Umbilical cord (tissue), 2 donors: ENCODE measurements around the gene SEMA5A. TPM values are rescaled to one million over a fixed set of nuclear protein-coding genes. Genes with fewer than 3 reads are reported as not detected.
"Not testable (repeated sequence)": the region's sequence is repeated elsewhere in the genome, so short reads cannot be mapped to it uniquely, and the experiment has no call there.

Source experiments
- DNase-seq: peaks from one replicate; pipeline ENCODE4 v3.0.0-alpha.2; 2015; ENCODE audit warnings: low spot score
- total RNA-seq: library from RNA; depleted of rRNA; stranded (reverse); fragments of >200 nt; gene quantifications from one replicate; pipeline ENCODE4 v1.2.3, GENCODE V29; 2014; ENCODE audit warnings: low replicate concordance; ENCODE audit not compliant: insufficient read depth

The SEMA5A gene
- total RNA-seq, 1 donor from 2014 or later, result 24.8 TPM

GRCh38 chr5:9399783-9400182 is 146.1 kb downstream of the SEMA5A start:
- not testable (repeated sequence) for DNase-seq

GRCh38 chr5:9399094-9399493 is 146.8 kb downstream of the SEMA5A start:
- DNase-seq, result no peak

GRCh38 chr5:9398227-9398626 is 147.6 kb downstream of the SEMA5A start:
- DNase-seq, result no peak

- DNase-seq, result no peak
These were observed 149.5 kb downstream of the SEMA5A start for GRCh38 chr5:9396285-9396770.

- no peak for DNase-seq
These were observed 150.2 kb downstream of the SEMA5A start for GRCh38 chr5:9395706-9396105.

- DNase-seq, result no peak
These were observed 151.7 kb downstream of the SEMA5A start for GRCh38 chr5:9394221-9394620.

- no peak for DNase-seq
These were observed 153.2 kb downstream of the SEMA5A start for GRCh38 chr5:9392625-9393024.

GRCh38 chr5:9391080-9391479 is 154.8 kb downstream of the SEMA5A start:
- DNase-seq, result no peak

GRCh38 chr5:9390113-9390512 is 155.8 kb downstream of the SEMA5A start:
- DNase-seq, result no peak

GRCh38 chr5:9388941-9389674 is 156.8 kb downstream of the SEMA5A start:
- DNase-seq, result no peak

GRCh38 chr5:9387879-9388278 is 158.0 kb downstream of the SEMA5A start:
- DNase-seq, result no peak

GRCh38 chr5:9386945-9387344 is 158.9 kb downstream of the SEMA5A start:
- DNase-seq, result no peak

GRCh38 chr5:9382522-9382921 is 163.4 kb downstream of the SEMA5A start:
- no peak for DNase-seq

- DNase-seq, result no peak
These were observed 164.4 kb downstream of the SEMA5A start for GRCh38 chr5:9381464-9381863.

- no peak for DNase-seq
These were observed 165.8 kb downstream of the SEMA5A start for GRCh38 chr5:9380109-9380508.

- no peak for DNase-seq
These were observed 169.3 kb downstream of the SEMA5A start for GRCh38 chr5:9376363-9377117.

- DNase-seq, result no peak
These were observed 170.1 kb downstream of the SEMA5A start for GRCh38 chr5:9375756-9376155.

- DNase-seq, result no peak
These were observed 171.8 kb downstream of the SEMA5A start for GRCh38 chr5:9374025-9374424.

GRCh38 chr5:9373571-9373970 is 172.3 kb downstream of the SEMA5A start:
- no peak for DNase-seq

- DNase-seq, result no peak
These were observed 175.6 kb downstream of the SEMA5A start for GRCh38 chr5:9370256-9370655.

- DNase-seq, result no peak
These were observed 180.4 kb downstream of the SEMA5A start for GRCh38 chr5:9365512-9365911.

GRCh38 chr5:9363449-9363848 is 182.4 kb downstream of the SEMA5A start:
- DNase-seq, result no peak

- DNase-seq, result peak; percentile 46
These were observed 182.8 kb downstream of the SEMA5A start for GRCh38 chr5:9363026-9363425.
